Esophagus (tissue), 2 donors: ENCODE measurements around the gene MACROD2. TPM values are rescaled to one million over a fixed set of nuclear protein-coding genes. Genes with fewer than 3 reads are reported as not detected.

Experiments
- H3K27ac ChIP-seq, 2 donors: one replicate each; pipeline ENCODE4 v1.5.1; 2013; ENCODE audit warnings: low read depth in 2 of 2, mild to moderate bottlenecking in 2 of 2, inconsistent platforms in 1 of 2, low read length in 1 of 2, moderate library complexity in 1 of 2
- H3K27me3 ChIP-seq, 2 donors: one replicate each; pipeline ENCODE4 v1.6.1; 2013; ENCODE audit warnings: low read length in 2 of 2, control low read depth in 1 of 2, mild to moderate bottlenecking in 1 of 2; ENCODE audit not compliant: insufficient read depth in 2 of 2, control insufficient read depth in 1 of 2
- H3K36me3 ChIP-seq, 2 donors: one replicate each; pipeline ENCODE4 v1.6.1; 2013; ENCODE audit warnings: low read length in 1 of 2; ENCODE audit not compliant: control insufficient read depth in 2 of 2, insufficient read depth in 2 of 2
- H3K4me1 ChIP-seq, 2 donors: one replicate each; pipeline ENCODE4 v1.6.1; 2013; ENCODE audit warnings: low read length in 1 of 2; ENCODE audit not compliant: control insufficient read depth in 2 of 2, insufficient read depth in 2 of 2
- H3K4me3 ChIP-seq, 2 donors: one replicate each; pipeline ENCODE4 v1.5.1; 2013; ENCODE audit warnings: low read length in 2 of 2, mild to moderate bottlenecking in 2 of 2, low read depth in 1 of 2, moderate library complexity in 1 of 2
- H3K9me3 ChIP-seq, 2 donors: one replicate each; pipeline ENCODE4 v1.6.1; 2013; ENCODE audit warnings: mild to moderate bottlenecking in 2 of 2, low read depth in 1 of 2, low read length in 1 of 2, moderate library complexity in 1 of 2; ENCODE audit not compliant: control insufficient read depth in 2 of 2, insufficient read depth in 1 of 2
- WGBS, 2 donors: extraction: QIAGEN DNeasy Blood & Tissue Kit; methylation state at CpG; one replicate each; pipeline ENCODE4 v1.1.7; 2013; 5-methylcytosine and 5-hydroxymethylcytosine counted together
- polyA plus RNA-seq, 2 donors: library from polyadenylated mRNA; stranded (reverse); fragments of 200-250 nt; gene quantifications; one replicate each; pipeline ENCODE4 v1.2.3, GENCODE V29; 2013
- donor health status: healthy with polysubstance abuse.
- donor health status: Bipolar disorder and iron deficiency.

MACROD2 gene
- polyA plus RNA-seq, 2 donors, result 0.64 to 1.9 TPM

GRCh38 chr20:15895126-15895525 is 1899.8 kb downstream of the MACROD2 start:
- Histone ChIP-seq H3K27ac (no peak overlapping the region), H3K9me3 (no peaks in the 10 kb centered on the region), H3K27me3 (no peaks in the 10 kb centered on the region), H3K4me3 (no peak overlapping the region), H3K4me1 (no peaks in the 10 kb centered on the region), H3K36me3 (no peaks in the 10 kb centered on the region)
- WGBS, 2 donors, result 87 to 96% methylated on average over 5 of the region's 5 CpGs

- no peaks in the 10 kb centered on the region for H3K27me3 ChIP-seq
- 61 to 63% methylated on average over 6 of the region's 6 CpGs for WGBS, 2 donors
- no peak overlapping the region for H3K4me3 ChIP-seq
- no peaks in the 10 kb centered on the region for H3K36me3 ChIP-seq
- H3K27ac ChIP-seq, result no peak overlapping the region
- H3K4me1 ChIP-seq, result no peaks in the 10 kb centered on the region
- no peaks in the 10 kb centered on the region for H3K9me3 ChIP-seq
Measured at GRCh38 chr20:15895560-15896084, 1900.3 kb downstream of the MACROD2 start.

- H3K9me3 ChIP-seq, result no peaks in the 10 kb centered on the region
- WGBS, 2 donors, result 86 to 87% methylated on average over 4 of the region's 4 CpGs
- H3K27me3 ChIP-seq, result no peaks in the 10 kb centered on the region
- no peak overlapping the region for H3K4me3 ChIP-seq
- H3K27ac ChIP-seq, result no peak overlapping the region
- H3K36me3 ChIP-seq, result no peaks in the 10 kb centered on the region
- no peaks in the 10 kb centered on the region for H3K4me1 ChIP-seq
Measured at GRCh38 chr20:15899967-15900366, 1904.7 kb downstream of the MACROD2 start.

GRCh38 chr20:15900443-15900842 is 1905.1 kb downstream of the MACROD2 start:
- H3K36me3 ChIP-seq, result no peaks in the 10 kb centered on the region
- no peaks in the 10 kb centered on the region for H3K27me3 ChIP-seq
- 47 to 72% methylated on average over 1 of the region's 1 CpG for WGBS, 2 donors

GRCh38 chr20:15902493-15902892 is 1907.2 kb downstream of the MACROD2 start:
- Histone ChIP-seq H3K27ac (no peak overlapping the region), H3K4me3 (no peak overlapping the region), H3K4me1 (no peaks in the 10 kb centered on the region), H3K9me3 (no peaks in the 10 kb centered on the region), H3K36me3 (no peaks in the 10 kb centered on the region), H3K27me3 (no peaks in the 10 kb centered on the region)
- WGBS, 2 donors, result 89 to 90% methylated on average over 9 of the region's 9 CpGs

More at GRCh38 chr20:15900443-15900842, 1905.1 kb downstream of the MACROD2 start:
- Histone ChIP-seq H3K9me3 (no peaks in the 10 kb centered on the region), H3K4me1 (no peaks in the 10 kb centered on the region), H3K27ac (no peak overlapping the region), H3K4me3 (no peak overlapping the region)

- Histone ChIP-seq H3K4me1 (no peaks in the 10 kb centered on the region), H3K27me3 (no peaks in the 10 kb centered on the region), H3K4me3 (no peak overlapping the region), H3K27ac (no peak overlapping the region), H3K36me3 (no peaks in the 10 kb centered on the region), H3K9me3 (no peaks in the 10 kb centered on the region)
- WGBS, 2 donors, result 72 to 78% methylated on average over 3 of the region's 3 CpGs
Measured at GRCh38 chr20:15905661-15906060, 1910.3 kb downstream of the MACROD2 start.

- no peaks in the 10 kb centered on the region for H3K9me3 ChIP-seq
- 93 to 98% methylated on average over 2 of the region's 2 CpGs for WGBS, 2 donors
- no peaks in the 10 kb centered on the region for H3K36me3 ChIP-seq
- H3K4me1 ChIP-seq, result no peaks in the 10 kb centered on the region
- H3K27ac ChIP-seq, result no peak overlapping the region
- no peaks in the 10 kb centered on the region for H3K27me3 ChIP-seq
- H3K4me3 ChIP-seq, result no peak overlapping the region
Measured at GRCh38 chr20:15909995-15910394, 1914.7 kb downstream of the MACROD2 start.

- Histone ChIP-seq H3K9me3 (no peaks in the 10 kb centered on the region), H3K27me3 (no peaks in the 10 kb centered on the region), H3K4me3 (no peak overlapping the region), H3K36me3 (no peaks in the 10 kb centered on the region), H3K27ac (no peak overlapping the region), H3K4me1 (no peaks in the 10 kb centered on the region)
- WGBS, 2 donors, result 79 to 85% methylated on average over 7 of the region's 7 CpGs
Measured at GRCh38 chr20:15911581-15911980, 1916.3 kb downstream of the MACROD2 start.

GRCh38 chr20:15913391-15914025 is 1918.2 kb downstream of the MACROD2 start:
- Histone ChIP-seq H3K36me3 (no peaks in the 10 kb centered on the region), H3K4me3 (no peak overlapping the region), H3K9me3 (no peaks in the 10 kb centered on the region), H3K27me3 (no peaks in the 10 kb centered on the region), H3K4me1 (no peaks in the 10 kb centered on the region), H3K27ac (no peak overlapping the region)
- 26 to 47% methylated on average over 3 of the region's 3 CpGs for WGBS, 2 donors

- WGBS, 2 donors, result 88 to 89% methylated on average over 5 of the region's 5 CpGs
Measured at GRCh38 chr20:15916623-15917022, 1921.3 kb downstream of the MACROD2 start.

More at GRCh38 chr20:15916623-15917022, 1921.3 kb downstream of the MACROD2 start:
- Histone ChIP-seq H3K27ac (no peak overlapping the region), H3K27me3 (no peaks in the 10 kb centered on the region), H3K9me3 (no peaks in the 10 kb centered on the region), H3K36me3 (no peaks in the 10 kb centered on the region), H3K4me1 (no peaks in the 10 kb centered on the region), H3K4me3 (no peak overlapping the region)
